CD14-positive monocyte (primary cell): ENCODE data around the gene RBFOX1. TPM values are rescaled to one million over a fixed set of nuclear protein-coding genes. Genes with fewer than 3 reads are reported as not detected.

Source experiments
- DNase-seq, 3 donors: peaks; one replicate each; pipeline ENCODE4 v3.0.0-alpha.2; 2011 to 2022
- H2AFZ ChIP-seq: 2 replicates; pipeline ENCODE4 v1.6.0; 2012; ENCODE audit warnings: mild to moderate bottlenecking, low read depth, low read length, inconsistent platforms; ENCODE audit not compliant: insufficient read depth, poor library complexity, severe bottlenecking
- H3K27ac ChIP-seq, 2 donors: 1 replicate in 1 of 2; 2 replicates in 1 of 2; pipeline ENCODE4 v1.5.1; 2012 to 2013; ENCODE audit warnings: low read length in 2 of 2, control low read depth in 1 of 2, inconsistent platforms in 1 of 2, low read depth in 1 of 2, mild to moderate bottlenecking in 1 of 2
- H3K27me3 ChIP-seq, 2 donors: one replicate each; pipeline versions ENCODE4 v1.6.0 to v1.6.1; 2011 to 2013; ENCODE audit warnings: low read length in 2 of 2; ENCODE audit not compliant: control insufficient read depth in 2 of 2, insufficient read depth in 2 of 2
- H3K36me3 ChIP-seq, 2 donors: replicated peaks in 1 of 2; 1 replicate in 1 of 2; 2 replicates in 1 of 2; pipeline versions ENCODE4 v1.5.1 to v1.6.1; 2012 to 2013; ENCODE audit warnings: low read length in 2 of 2, control low read depth in 1 of 2, inconsistent platforms in 1 of 2, mild to moderate bottlenecking in 1 of 2; ENCODE audit not compliant: insufficient read depth in 2 of 2, control insufficient read depth in 1 of 2
- H3K4me1 ChIP-seq, 2 donors: 1 replicate in 1 of 2; 2 replicates in 1 of 2; pipeline versions ENCODE4 v1.5.1 to v1.6.1; 2012 to 2013; ENCODE audit warnings: low read length in 2 of 2, control low read depth in 1 of 2, inconsistent platforms in 1 of 2, mild to moderate bottlenecking in 1 of 2, moderate library complexity in 1 of 2; ENCODE audit not compliant: insufficient read depth in 2 of 2, control insufficient read depth in 1 of 2
- H3K4me2 ChIP-seq: replicated peaks from 2 replicates; pipeline ENCODE3; 2012; ENCODE audit warnings: low read length, moderate library complexity, mild to moderate bottlenecking; ENCODE audit not compliant: poor library complexity, severe bottlenecking; ENCODE audit errors: extremely low read depth
- H3K4me3 ChIP-seq, 3 experiments: fragments of 200-600 bp in 1 of 3; sonication (generic) in 1 of 3; replicated peaks in 1 of 3; 1 replicate in 2 of 3; 2 replicates in 1 of 3; pipeline ENCODE4 v1.5.1; 2011 to 2013; ENCODE audit warnings: low read length in 3 of 3, mild to moderate bottlenecking in 3 of 3, control low read depth in 2 of 3, low read depth in 2 of 3, inconsistent platforms in 1 of 3, moderate library complexity in 1 of 3
- H3K79me2 ChIP-seq: 2 replicates; pipeline ENCODE4 v1.6.0; 2012; ENCODE audit warnings: mild to moderate bottlenecking, control low read depth, inconsistent platforms, low read length, moderate library complexity; ENCODE audit not compliant: insufficient read depth
- H3K9ac ChIP-seq: 2 replicates; pipeline ENCODE4 v1.6.0; 2017; ENCODE audit warnings: low read length, mild to moderate bottlenecking; ENCODE audit not compliant: insufficient read depth, poor library complexity, severe bottlenecking
- H3K9me3 ChIP-seq, 2 donors: replicated peaks in 1 of 2; 1 replicate in 1 of 2; 2 replicates in 1 of 2; pipeline versions ENCODE4 v1.5.1 to v1.6.1; 2012 to 2013; ENCODE audit warnings: low read length in 2 of 2, control low read depth in 1 of 2; ENCODE audit not compliant: control insufficient read depth in 1 of 2, insufficient read depth in 1 of 2
- H4K20me1 ChIP-seq: 2 replicates; pipeline ENCODE4 v1.6.0; 2012; ENCODE audit warnings: mild to moderate bottlenecking, low read length, control low read depth, moderate library complexity; ENCODE audit not compliant: insufficient read depth
- H3K27ac Mint-ChIP-seq, 7 donors: one replicate each; pipeline ENCODE4 v1.8.0; 2020; ENCODE audit warnings: mild to moderate bottlenecking in 7 of 7, mixed read lengths in 7 of 7, moderate library complexity in 6 of 7, inconsistent platforms in 2 of 7
- H3K27me3 Mint-ChIP-seq, 3 donors: one replicate each; pipeline ENCODE4 v1.8.0; 2021 to 2022; ENCODE audit warnings: low read depth in 3 of 3, mild to moderate bottlenecking in 3 of 3, mixed read lengths in 3 of 3, moderate library complexity in 3 of 3, inconsistent platforms in 1 of 3
- H3K36me3 Mint-ChIP-seq, 2 donors: one replicate each; pipeline ENCODE4 v1.8.0; 2020; ENCODE audit warnings: mixed read lengths in 2 of 2, inconsistent platforms in 1 of 2, mild to moderate bottlenecking in 1 of 2
- H3K4me1 Mint-ChIP-seq: one replicate; pipeline ENCODE4 v1.8.0; 2020; ENCODE audit warnings: mild to moderate bottlenecking, mixed read lengths
- H3K4me3 Mint-ChIP-seq, 2 donors: one replicate each; pipeline ENCODE4 v1.8.0; 2020; ENCODE audit warnings: mild to moderate bottlenecking in 2 of 2, mixed read lengths in 2 of 2, moderate library complexity in 1 of 2
- H3K9me3 Mint-ChIP-seq, 7 donors: one replicate each; pipeline ENCODE4 v1.8.0; 2020 to 2022; ENCODE audit warnings: mixed read lengths in 7 of 7, mild to moderate bottlenecking in 6 of 7, moderate library complexity in 6 of 7, inconsistent platforms in 2 of 7
- WGBS: methylation state at CpG from one replicate; pipeline ENCODE4 v1.1.5; 2013; ENCODE audit warnings: missing lambda C conversion rate; ENCODE audit not compliant: insufficient coverage; 5-methylcytosine and 5-hydroxymethylcytosine counted together
- intact Hi-C, 2 donors: fragments of 100-400 bp; cut with micrococcal nuclease; formaldehyde crosslinking; loops; one replicate each; pipeline versions ENCODE4 v1.15.0 to v1.15.1; 2023
- polyA plus RNA-seq, 3 donors: library from polyadenylated mRNA; depleted of rRNA in 1 of 3; unstranded in 2 of 3; stranded (reverse) in 1 of 3; fragments of 300-500 nt in 2 of 3; fragments of >200 nt in 1 of 3; fragmentation: Illumina TruSeq in 2 of 3; gene quantifications; 1 replicate in 2 of 3; 2 replicates in 1 of 3; pipeline ENCODE4 v1.2.3, GENCODE V29; 2012 to 2021
- TF ChIP-seq, protein P1 (sequence below): fragments of 200-600 bp; IDR thresholded peaks from one replicate; pipeline ENCODE4 v1.8.0; 2022; ENCODE audit warnings: antibody characterized with exemption, mild to moderate bottlenecking

Gene RBFOX1
- polyA plus RNA-seq, 3 donors: not detected

DNA sequence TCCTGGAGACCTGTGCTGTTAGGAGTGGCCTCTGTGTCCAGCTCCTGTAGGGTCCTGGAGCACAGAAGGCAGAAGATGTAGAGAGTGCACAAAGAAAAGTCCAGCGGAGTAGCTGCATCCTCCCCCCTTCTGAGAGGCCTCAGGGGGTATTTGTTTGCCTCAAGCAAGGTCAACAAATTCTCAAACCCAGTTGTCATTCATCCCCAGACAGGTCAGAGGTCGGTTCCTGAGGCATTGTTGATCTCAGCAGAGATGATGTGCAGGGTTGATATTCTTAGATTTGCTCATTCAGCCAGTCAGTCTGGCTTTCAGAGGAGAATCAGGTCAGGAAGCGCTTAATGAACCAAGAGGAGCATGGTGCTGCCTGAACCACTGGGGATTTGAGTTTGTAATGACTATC, 8.3 kb upstream of the RBFOX1 start:
- Histone ChIP-seq H3K9me3 (no peaks in the 10 kb centered on the region), H2AFZ (no peak overlapping the region), H3K79me2 (no peaks in the 10 kb centered on the region), H3K27ac (no peak overlapping the region), H3K4me3 (no peak overlapping the region), H3K4me1 (no peaks in the 10 kb centered on the region), H3K27me3 (no peaks in the 10 kb centered on the region), H4K20me1 (no peaks in the 10 kb centered on the region), H3K36me3 (no peaks in the 10 kb centered on the region), H3K4me2 (no peak overlapping the region), H3K9ac (no peak overlapping the region)
- no peak for DNase-seq
- Mint-ChIP-seq H3K4me3 (no peak overlapping the region), H3K4me1 (no peaks in the 10 kb centered on the region), H3K27ac (no peak overlapping the region), H3K27me3 (peaks cover 0 to 2% (median 0%) of the 10 kb centered on the region in 3 donors), H3K36me3 (no peaks in the 10 kb centered on the region), H3K9me3 (peaks cover 0 to 2% (median 0%) of the 10 kb centered on the region in 7 donors)
- TF ChIP-seq, protein P1, sequence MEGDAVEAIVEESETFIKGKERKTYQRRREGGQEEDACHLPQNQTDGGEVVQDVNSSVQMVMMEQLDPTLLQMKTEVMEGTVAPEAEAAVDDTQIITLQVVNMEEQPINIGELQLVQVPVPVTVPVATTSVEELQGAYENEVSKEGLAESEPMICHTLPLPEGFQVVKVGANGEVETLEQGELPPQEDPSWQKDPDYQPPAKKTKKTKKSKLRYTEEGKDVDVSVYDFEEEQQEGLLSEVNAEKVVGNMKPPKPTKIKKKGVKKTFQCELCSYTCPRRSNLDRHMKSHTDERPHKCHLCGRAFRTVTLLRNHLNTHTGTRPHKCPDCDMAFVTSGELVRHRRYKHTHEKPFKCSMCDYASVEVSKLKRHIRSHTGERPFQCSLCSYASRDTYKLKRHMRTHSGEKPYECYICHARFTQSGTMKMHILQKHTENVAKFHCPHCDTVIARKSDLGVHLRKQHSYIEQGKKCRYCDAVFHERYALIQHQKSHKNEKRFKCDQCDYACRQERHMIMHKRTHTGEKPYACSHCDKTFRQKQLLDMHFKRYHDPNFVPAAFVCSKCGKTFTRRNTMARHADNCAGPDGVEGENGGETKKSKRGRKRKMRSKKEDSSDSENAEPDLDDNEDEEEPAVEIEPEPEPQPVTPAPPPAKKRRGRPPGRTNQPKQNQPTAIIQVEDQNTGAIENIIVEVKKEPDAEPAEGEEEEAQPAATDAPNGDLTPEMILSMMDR: no peak
- intact Hi-C loops: no loop called here
- 35% methylated on average over 2 of the region's 3 CpGs for WGBS

DNA sequence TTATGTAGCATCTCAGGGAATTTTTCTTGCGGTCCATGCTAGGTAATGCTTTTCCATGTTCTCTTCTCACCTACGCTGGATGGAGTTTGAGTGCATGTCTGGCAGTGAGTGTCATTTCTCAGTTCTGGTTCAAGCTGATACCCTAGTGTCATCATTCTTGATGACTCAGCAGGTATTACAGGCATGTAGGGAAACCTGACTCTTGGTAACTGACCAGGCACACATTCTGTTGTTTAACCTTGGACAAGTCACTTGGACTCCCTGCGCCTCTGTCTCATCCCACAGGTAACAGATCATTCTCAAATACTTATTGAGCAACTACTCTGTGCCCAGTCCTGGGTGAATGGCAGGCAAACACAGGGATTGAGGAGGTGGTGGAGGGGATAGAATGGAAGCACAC, 6.8 kb upstream of the RBFOX1 start:
- no peaks in the 10 kb centered on the region for H3K36me3 Mint-ChIP-seq
- intact Hi-C loops: no loop called here
- no peak for DNase-seq
- Histone ChIP-seq H3K9ac (no peak overlapping the region), H3K9me3 (no peaks in the 10 kb centered on the region), H3K36me3 (no peaks in the 10 kb centered on the region), H3K4me1 (no peaks in the 10 kb centered on the region), H3K79me2 (no peaks in the 10 kb centered on the region), H2AFZ (no peak overlapping the region), H3K4me2 (no peak overlapping the region), H3K27ac (no peak overlapping the region), H3K4me3 (no peak overlapping the region), H4K20me1 (no peaks in the 10 kb centered on the region), H3K27me3 (no peaks in the 10 kb centered on the region)
- H3K27me3 Mint-ChIP-seq: peaks cover 0 to 4% (median 0%) of the 10 kb centered on the region in 3 donors
- WGBS: no CpG with 5 or more reads among the region's 3 CpGs
- H3K27ac Mint-ChIP-seq: no peak overlapping the region
- H3K4me3 Mint-ChIP-seq: no peak overlapping the region
- TF ChIP-seq, protein P1: no peak
- peaks cover 0 to 2% (median 0%) of the 10 kb centered on the region in 7 donors for H3K9me3 Mint-ChIP-seq
- no peaks in the 10 kb centered on the region for H3K4me1 Mint-ChIP-seq
